GM21381 (cell line): ENCODE measurements around the gene VDR.

Experiments
- ATAC-seq: cut with Tn5 transposase; IDR thresholded peaks from one replicate; pipeline ENCODE4 v1.9.1; 2021; ENCODE audit warnings: mild to moderate bottlenecking, moderate library complexity; ENCODE audit not compliant: unreplicated experiment

VDR gene

DNA sequence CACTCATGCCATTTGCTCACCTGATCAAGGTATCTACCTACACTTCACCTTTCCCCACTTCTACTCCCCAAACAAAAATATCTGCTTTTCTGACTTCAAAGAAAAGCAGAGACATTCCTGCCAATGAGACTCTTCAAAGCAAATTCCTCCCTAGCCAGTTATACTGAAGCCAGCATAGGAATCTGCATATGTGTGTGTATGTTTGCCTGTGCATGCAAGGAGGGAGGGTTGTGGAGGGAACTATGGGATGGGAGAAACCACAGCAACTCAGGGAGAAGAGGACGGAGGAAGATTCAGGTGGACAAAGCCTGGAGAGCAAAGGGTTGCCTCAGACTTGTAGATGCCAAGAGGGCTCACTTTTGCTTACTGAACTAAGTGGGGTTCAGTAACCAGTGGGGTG is 26.4 kb upstream of the VDR start:
- ATAC-seq = no peak

DNA sequence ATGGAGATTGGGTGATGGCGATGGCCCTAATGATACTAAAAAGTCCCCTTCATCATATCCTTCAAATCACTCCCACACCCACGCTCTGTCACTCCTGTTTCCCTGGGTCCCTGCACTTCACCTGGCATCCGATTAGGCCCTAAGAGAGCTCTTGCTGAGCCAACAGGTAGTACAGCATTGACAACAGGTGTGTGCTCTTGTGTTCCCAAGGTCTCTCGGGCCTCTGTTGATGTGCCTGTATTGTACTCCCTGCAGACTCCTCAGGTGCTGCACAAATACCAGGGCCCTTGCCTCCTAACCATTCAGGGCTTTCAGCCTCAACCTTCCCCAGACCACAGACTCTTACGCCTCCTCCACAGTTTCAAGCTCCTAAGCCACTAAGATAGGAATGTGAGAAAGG is 25.8 kb upstream of the VDR start:
- ATAC-seq = no peak

DNA sequence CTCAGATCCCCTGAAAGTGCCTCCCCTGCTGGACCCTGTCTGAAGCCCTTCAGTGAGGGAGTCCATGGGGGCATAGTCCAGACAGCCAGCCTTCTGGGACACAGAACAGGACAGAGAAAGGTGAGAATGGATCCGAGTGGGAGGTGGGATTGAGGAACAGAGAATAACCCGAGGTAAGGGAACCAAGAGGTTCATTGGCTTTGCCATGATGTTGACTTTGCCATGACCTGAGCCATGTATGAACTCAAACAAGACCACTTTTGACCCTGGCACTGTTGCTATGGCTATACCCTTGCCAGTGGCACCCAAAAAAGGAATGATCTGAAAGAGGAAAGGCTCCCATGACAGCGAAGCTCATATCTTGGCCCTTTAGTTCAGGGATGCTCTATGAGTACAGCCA is 22.6 kb upstream of the VDR start:
- ATAC-seq = no peak

DNA sequence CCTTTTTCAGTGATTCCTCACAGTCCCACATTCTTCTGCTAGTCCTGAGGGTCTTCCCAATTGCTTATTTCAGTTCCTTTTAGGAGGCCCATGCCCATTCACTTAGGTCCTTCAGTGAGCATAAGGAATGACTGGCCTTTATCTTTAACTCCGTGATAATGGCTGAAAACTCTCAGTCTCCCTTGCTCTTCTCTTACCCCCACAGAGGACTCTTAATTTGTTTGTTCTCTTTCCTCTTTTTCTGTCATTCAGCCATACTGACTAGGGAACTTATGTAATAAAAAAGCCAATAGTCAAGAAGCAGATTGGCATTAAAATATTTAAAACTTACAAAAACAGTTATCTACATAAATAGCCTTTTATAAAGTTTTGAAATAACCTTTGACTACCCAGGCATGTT is 17.1 kb upstream of the VDR start:
- ATAC-seq = no peak

DNA sequence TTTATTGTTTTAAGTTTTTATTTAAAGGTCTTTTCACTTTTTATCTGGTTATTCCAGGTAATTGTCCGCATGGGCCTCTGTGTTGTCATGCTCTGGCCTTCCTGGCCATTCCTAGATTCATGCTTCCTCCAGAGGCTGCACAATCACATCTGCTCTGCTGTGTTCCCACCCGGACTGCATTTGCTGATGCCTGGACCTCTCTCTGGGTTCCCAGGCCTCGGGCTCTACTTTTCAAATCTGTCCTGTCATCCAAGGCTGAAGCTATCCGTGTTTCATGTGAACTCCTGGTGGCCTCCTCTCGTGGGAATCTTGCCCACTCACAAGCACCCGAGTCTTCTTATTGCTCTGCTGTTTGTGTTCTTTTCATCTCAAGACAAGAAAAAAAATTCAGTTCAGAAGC is 16.1 kb upstream of the VDR start:
- ATAC-seq = no peak

DNA sequence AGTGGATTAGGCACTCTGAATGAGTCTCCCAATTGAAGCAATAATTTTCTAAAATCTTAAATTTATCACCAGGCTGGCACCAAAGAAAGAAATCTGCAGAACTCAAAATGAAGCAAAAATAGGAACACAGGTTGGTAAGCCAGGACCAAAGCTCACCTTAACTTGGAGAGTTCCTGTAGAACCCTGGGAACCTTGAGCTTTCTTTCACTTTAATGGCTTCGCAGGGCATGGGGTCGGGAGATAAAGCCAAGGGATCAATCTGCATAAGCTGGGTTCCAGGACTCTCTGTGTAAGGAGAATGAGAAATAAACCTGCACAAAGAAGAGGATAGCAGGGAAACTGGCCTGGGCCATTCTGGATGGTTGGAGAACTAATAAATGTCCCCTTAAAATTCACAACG is 8.3 kb upstream of the VDR start:
- no peak for ATAC-seq

DNA sequence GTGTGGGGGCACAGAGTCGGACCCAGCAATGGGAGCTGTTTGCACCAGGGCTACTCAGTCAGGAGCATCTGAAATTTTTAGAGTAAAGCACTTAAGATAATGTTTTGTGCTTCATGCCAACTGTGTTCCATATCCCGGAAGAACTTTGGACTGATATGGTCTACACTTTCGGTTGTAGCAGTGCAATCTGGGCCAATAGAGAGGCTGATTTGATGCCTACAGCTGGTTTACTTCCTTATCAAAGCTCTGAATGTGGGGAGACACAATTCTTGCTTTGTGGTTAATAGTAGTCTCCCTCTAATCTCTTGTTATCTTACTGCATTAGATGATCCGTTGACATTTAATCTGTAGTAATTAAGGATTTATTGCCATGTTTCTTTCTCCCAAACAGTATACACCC is 7.8 kb upstream of the VDR start:
- no peak for ATAC-seq

DNA sequence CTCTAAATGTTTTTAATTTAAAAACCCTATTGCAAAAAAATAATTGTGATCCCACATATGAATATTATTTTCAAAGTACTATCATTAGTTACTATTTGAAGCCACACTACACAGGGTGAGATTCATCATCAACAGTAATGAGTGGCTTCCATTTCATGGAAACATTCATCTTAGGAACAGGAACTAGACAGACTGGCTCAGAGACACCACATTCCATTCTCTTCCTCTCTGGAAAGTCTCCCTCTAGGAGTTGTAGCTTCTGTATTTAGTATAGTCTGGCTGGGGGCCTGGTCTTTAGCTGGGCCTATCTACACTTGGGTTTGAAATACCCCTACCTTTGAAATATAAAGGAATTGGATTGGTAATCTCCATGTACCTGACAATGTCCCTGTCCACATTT is 6.2 kb upstream of the VDR start:
- ATAC-seq = no peak

DNA sequence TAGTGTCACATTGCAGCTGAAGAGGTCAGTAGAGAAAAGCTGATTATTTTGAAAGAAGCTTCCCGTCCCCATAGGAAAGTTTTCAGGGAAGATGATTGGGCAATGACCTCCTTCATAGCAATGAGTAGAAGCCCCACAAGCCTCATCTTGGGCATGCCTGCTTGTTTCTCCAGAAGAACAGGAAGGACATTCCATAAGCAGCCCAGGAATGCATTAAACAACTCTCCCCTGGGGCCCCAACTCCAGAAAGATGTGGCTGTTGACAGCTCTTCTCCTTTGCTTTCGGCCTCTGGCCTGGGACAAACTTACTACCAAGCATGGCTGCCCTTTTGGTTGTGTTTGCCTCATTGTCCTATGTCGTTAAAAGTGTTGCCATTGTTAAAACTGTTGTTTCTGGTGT is 5.7 kb upstream of the VDR start:
- no peak for ATAC-seq

DNA sequence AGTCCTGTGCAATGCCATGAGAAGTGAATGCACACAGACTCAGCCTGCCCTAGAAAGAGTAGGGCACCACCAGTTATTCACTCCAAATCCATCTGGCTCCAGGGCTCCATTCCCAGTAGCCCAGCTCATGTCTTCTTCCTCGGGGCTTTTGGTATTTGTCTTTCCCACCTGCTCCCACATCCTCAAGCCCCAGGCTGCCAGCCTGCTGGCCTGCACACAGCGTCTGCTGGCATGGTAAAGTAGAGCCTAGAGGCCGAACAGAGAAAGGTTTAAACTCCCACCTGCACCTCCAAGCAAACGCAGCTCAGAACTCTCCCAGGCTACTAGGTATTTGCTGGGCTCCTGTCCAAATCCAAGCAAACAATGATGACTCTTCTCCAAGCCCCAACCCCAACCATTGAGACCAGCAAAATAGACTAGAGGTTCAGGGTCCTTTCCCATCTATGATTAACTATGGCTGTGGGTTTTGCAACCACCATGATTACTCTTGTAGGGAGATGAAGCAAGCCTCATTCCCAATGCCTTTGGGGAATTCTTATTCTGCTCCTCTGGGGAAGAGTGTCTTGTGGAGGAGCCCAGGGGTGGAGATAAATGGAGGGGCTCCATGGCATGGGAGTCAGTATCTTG is 5.2 kb upstream of the VDR start:
- no peak for ATAC-seq

DNA sequence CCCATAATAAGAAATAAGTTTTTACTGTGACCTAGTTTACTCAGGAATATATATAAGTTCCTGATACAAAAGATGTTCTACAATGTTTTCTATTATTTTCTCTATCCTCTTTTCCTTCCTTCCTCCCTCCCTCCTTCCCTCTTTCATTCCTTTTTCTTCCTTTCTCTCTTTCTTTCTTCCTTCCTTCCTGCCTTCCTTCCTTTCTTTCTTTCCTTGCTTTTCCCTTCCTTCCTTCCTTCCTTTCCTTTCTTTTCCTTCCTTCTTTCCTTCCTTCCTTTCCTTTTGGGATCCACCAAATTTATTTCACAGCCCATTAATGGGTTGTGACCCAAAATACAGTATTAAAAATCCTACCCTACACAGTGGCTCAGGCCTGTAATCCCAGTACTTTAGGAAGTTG is 3.9 kb upstream of the VDR start:
- no peak for ATAC-seq

DNA sequence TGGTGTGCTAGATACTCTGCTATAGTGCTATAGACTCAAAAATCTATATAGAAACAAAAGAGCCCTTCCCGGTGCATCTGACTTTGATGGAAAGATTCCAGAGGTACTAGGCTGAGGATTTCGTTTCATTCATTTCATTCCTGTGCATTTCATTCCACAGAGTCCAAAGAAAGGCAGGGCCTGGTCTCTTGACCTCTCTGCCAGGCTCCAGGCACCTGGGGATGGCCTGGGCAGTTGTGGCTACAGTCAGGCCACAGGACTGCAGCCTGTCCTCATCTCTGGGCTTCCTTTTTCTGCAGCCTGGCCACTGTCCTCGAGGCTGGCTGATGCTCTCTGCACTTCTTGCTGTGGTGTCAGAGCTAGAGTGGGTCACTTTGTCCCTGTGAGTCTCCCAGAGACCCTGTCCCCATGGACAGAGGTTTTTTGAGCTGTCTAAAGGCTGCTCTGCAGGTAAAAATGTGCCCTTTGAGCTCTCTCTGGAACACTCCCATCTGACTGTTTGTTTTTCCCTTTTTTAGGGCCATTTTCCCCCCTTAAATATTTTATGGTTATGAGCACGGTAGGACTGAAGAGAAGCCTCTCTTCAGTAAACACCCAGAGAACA is 3.2 kb upstream of the VDR start:
- no peak for ATAC-seq

DNA sequence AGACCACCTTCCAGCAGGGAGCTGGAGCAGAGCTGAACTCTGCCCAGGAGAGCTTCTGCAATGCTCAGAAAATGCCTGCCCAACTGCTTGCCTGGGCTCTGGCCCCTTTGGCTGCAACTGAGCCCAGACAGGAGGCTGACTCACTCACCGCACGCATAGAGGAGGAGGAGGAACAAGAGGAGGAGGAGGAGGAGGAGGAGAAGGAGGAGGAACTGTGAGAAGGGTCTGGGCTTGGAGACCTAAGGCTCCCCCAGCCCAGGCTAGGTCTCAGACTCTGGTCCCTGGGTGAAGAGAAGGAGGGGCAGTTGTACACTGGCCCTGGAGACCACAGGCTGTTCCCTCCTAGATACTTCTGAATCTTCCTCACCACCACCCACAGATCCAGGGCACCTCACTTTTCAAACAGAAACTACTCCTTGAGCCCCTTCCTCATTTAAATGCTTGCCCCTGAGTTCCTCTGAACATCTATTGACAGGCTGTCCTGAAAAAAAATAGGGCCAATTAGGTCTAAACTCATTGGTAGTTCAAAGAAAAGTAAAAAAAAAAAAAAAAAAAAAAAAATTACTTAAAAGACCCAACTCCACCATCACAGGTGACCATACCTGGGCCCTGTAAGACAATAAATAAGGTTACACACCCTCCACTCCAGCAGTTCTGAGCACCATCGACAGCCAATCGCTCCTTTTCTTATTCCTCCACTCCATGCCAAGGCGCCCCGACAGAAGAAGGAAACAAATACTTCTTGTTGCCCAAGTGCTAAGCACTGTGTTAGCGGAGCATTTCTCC is 674 bp downstream of the VDR start:
- no peak for ATAC-seq

DNA sequence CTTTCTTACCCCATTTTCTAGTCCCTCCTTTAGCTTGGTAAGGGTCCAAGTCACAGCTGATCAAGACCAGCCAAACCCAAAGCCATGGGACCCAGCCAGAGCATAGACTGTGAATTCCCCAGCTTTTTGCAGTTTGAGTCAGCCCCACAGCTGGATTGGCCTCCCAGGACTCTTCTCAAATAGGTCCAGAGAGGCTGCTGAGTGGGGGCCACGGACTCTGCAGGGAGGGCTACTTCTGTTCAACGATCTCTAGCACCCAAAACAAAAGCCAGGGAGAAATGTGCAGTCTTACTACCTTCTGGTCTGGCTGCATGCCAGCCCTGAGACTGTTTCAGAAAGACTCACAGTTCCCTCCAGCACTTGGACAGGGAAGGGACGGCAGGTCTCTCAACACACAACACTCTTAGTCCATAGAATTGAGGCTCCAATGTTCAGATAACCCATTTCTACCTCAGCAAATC is 1.6 kb downstream of the VDR start:
- ATAC-seq = no peak

DNA sequence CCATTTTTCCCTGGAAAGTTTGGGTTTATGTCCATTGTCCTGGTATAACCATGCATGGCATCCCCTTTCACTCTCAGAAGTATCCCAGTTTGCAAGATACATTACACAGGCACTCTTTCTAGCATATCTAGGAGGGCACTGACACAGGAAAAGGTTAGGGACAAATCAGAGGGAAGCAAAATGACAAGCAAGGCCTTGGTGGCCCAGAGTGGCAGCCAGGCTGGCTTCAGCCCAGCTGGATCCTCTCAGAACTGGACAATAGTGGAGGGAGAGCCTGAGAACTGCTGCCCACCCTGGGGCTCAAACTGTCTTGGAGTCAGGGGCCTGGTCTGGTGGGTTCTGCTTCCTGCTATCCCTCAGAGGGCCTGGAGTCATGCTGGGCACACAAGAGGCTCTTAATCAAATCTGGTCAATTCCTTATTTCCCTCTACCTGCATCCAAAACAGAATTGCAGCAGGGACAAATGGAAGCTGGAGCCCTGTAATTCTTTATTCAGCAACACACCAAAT is 2.6 kb downstream of the VDR start:
- no peak for ATAC-seq

DNA sequence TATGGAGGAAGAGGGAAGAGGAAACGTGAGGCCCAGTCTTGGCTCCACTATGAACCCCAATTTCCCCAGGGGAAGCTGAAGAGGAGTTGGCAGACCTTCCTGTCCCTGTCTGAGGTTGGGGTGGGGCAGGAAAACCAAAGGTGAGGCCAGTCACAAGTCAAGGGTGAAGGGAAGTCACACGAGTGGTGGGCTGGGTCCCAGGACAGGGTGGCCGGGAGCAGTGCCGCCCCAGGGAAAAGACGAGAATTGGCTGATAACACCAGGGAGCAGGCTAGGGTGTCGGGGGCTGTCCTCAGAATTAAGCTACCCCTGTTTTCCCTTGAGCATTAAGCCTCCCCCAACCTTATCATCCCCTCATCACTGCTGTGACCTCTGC is 3.1 kb downstream of the VDR start:
- ATAC-seq = no peak

DNA sequence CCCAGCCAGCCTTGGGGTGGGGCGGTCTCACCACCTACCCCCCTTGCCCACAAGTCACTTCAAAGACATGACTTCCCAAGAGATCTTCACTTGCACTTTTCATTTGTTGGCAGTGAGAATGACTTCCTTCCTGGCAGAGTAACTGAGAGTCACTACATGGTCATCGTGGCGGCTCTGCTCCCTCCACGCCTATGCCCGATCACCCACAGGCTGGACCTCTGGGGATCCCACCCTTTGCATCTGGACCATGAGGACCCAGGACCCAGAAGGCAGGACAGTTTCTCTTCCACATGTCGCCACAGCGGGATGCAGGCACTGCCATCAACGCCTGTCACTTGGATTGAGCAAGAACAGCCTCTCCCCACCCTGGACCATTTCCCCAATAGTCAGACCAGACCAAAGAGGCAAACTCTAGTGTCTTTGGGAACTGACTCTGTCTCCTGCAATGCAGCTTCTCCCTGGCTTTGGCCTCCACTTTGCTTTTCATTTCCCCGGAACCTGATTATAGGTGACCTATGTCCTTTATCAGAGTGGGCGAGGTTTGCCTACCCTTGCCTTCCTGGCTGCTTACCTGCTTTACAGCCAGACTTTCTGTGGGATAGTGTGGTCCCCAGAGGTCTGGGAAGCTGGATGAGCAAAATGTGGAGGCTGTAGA is 3.6 kb downstream of the VDR start:
- no peak for ATAC-seq

DNA sequence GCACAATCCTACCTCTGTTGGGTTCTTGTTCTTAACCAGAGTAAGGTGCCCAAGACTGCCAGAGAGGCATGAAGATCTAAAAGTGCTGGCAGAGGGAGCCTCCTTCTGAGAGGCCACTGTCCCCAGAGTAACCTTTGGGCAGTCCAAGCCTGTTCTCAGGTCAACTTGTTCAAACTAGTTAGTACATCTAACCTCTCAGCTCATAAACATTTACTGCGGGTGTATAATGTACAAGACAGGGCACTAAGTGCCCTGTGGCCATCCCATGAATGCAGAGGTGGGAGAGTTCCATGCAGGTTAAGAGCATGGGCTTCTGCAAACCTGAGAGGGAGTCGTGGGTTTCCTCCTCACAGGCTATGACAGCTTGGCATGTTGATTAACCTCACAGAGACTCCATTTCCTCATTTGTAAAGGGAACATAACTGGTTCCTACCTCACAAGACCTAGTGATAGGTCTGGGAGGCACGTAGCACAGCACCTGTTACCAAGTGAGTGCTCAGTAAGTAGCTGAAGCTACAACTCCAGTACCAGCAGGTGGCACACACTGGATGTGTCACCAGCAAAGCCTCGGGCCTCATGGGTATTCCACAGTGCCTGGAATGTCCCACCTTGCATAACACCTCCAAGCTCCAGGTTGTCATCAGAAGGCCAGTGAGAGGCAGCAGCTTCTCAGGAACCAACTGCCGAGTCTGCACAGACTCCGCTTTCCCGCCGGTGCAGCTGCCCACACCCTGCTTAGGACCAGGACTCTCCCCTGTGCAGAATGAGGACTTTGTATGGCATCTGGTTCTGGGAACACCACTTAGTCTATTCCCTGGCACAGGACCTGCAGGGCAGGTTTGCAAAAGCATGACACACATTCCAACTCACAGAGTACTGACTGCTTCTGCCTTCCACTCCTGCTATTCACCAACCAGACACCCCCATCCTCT is 4.4 kb downstream of the VDR start:
- ATAC-seq = no peak

DNA sequence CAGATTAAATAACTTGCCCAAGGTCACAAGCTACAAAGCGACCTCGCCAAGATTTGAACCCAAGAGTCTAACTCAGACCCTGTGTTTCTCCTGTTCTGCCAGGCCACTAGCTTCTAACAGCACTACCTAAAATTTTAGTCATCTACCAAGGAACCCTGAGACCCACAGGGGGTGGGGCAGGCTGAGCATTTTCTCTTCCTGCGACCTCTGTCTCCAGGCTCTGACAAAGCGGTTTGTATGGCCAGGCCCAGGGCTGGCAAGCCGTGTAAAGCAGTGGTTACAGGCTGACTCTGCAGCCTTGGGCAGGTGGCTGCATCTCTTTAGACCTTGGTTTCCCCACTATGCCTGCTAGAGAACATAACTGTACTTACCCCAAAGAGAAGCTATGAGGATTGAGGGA is 5.3 kb downstream of the VDR start:
- ATAC-seq = no peak

DNA sequence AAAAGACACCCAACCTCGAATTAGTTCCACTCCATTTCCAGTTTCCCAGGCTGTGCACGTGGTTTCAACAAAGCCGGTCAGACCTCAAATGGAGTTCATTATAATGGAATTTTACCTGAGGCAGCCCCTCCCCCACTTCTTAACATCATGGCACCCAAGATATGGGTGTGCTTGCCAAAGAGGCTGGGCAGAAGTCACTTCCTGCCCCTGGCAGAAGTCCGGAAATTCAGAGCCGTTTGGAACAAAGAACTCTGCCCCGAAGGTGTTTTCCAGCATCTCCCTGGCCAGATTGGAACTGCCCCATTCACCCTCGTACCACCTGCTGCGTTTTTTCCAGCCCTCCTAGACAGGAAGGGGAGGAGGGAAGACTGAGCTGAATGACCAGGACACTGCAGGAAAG is 8.2 kb downstream of the VDR start:
- no peak for ATAC-seq

DNA sequence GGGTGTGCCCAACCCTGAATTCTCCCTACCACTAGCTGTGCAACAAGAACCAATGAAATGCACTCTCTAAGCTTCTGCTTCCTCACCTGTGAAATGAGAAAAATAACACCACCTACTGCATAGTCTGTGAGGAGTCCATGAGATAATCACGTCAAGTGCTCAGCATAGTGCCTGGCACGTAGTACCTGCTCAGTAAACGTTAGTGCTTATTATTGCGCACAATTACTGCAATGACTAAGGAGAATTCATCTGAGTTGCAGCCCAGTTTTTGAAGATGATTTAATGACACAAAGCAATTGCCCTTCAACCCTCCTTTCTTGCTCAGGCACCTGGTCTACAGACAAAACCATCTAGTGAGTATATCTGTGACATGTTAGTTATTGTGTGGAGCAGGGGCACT is 8.8 kb downstream of the VDR start:
- ATAC-seq = no peak
